DND-41 (cell line): ENCODE measurements around the gene PRELP.

Experiments used
- CTCF ChIP-seq: IDR thresholded peaks from 2 replicates; pipeline ENCODE4 v1.5.1; 2012; ENCODE audit warnings: borderline replicate concordance, low read length, moderate library complexity, mild to moderate bottlenecking; ENCODE audit not compliant: poor library complexity, severe bottlenecking; ENCODE audit errors: extremely low read depth
- EZH2 ChIP-seq: IDR thresholded peaks from 3 replicates; pipeline ENCODE4 v1.6.1; 2012; ENCODE audit warnings: borderline replicate concordance, low read depth, mild to moderate bottlenecking, moderate library complexity, low read length, inconsistent platforms; ENCODE audit not compliant: severe bottlenecking

GRCh38 chr1:203519896-203520295 is 44.3 kb downstream of the PRELP start:
- TF ChIP-seq CTCF: no peak
- TF ChIP-seq EZH2: no peak
